Subcutaneous preadipocyte (primary cell): ENCODE results near the gene NOS1AP. TPM values are rescaled to one million over a fixed set of nuclear protein-coding genes. Genes with fewer than 3 reads are reported as not detected.

ENCODE experiments used
- small RNA-seq: library from RNA; depleted of rRNA; stranded (forward); fragments of <200 nt; gene quantifications from one replicate; pipeline ENCODE3, GENCODE V24; 2012
- total RNA-seq: library from RNA; depleted of rRNA; stranded (reverse); fragments of >200 nt; gene quantifications from 2 replicates; pipeline ENCODE4 v1.2.3, GENCODE V29; 2012

The NOS1AP gene
- total RNA-seq, result not detected in 2 replicates

DNA sequence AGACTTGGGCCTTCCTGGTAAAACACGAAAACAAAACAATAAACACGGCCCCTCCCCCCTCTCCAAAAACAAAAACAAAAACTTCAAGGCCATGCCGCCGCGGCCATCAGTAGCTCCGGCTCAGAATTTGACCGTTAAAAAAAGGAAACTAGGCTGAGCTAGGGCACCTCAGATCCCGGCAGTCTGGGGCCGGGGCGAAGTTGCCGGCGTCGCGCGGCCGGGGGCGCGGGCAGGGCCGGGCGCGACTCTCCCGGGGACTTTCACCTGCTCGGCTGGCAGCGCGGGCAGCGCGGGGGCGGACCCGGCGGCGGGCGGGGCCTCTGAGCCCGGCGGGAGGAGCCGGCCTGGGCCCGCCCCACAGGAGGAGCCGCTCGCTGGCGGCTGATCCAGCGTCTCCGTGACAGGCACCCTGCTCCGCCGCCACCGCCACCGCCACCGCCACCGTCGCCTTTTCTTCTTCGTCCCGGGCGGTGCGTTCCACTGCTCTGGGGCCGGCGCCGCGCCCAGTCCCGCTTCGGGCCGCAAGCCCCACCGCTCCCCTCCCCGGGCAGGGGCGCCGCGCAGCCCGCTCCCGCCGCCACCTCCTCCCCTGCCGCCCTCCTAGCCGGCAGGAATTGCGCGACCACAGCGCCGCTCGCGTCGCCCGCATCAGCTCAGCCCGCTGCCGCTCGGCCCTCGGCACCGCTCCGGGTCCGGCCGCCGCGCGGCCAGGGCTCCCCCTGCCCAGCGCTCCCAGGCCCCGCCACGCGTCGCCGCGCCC lies at the start of gene NOS1AP:
Gene NOS1AP, plus strand, starts transcription at position 358 of the 760 bp plus-strand sequence. CDS start 487 bp downstream, outside the sequence.

DNA sequence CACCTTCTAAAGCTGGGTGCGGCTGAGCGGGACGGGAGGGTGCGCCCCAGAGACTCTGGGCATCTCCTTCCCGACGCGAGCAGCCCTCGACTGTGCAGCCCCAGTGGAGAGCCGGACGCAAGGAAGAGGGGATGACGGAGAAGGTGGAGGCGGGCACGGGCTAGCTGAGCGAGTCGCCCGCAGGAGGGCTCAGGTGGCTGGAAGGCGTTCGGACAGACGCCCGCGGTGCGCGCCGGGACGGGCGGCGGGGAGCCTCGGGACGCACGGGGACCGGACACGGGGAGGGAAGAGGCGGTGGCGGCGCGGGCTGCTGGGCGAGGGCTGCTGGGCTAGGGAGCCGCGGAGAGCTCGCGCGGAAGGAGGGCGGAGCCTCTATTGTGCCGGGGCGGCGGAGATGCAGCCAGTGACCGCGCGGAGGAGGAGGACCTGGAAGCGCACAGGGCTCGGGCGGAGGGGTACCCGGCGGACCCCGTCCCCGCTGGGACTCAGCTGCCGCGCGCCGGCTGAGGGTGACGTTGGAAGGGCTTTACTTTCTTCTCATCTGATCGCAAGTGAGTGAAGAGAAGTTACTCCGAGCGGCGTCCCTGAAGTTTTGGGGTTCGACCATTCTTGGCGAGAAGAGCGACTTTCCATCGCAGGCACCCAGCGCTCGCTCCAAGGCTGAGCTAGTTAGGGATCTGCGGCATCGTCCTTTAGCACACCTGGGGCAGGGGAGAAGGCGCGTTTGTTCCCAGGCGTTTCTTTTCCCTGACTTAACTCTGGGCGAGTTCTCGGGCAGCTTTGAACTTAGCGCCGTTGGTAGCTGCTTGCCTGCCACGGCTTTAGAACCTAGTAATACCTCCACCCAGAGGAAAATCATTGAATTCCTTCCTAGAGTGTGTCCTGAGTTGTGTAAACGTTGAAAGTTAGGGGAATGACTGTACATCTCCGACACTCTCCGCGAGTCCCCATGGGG lies 45.7 kb upstream of the NOS1AP start, which contains the start of gene OLFML2B:
Gene OLFML2B, minus strand, starts transcription at position 323 of the 955 bp plus-strand sequence. CDS start 439 bp downstream, outside the sequence.

DNA sequence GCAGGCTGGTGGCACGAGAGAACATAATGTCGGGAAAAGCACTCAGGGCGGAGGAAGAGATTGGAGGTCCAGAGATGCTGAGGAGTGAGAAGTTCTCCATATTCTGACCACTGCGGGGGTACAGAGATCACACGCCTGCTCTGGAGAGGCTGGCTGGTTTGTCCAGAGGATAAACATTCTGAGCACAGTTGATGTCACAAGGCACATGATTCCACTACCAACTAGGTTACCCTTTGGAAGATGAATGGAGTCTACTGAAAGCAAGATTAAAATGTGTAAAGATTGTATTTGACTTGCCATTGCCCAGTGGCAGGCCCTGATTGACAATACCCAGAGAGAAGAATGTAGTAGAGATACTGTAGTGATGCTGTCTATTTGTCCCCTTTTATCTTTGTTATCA lies 307.2 kb downstream of the NOS1AP start, which contains the start of gene SPATA46:
Gene SPATA46, minus strand, starts transcription at position 164 of the 400 bp plus-strand sequence. Its CDS starts 64 bp downstream, at position 100.

DNA sequence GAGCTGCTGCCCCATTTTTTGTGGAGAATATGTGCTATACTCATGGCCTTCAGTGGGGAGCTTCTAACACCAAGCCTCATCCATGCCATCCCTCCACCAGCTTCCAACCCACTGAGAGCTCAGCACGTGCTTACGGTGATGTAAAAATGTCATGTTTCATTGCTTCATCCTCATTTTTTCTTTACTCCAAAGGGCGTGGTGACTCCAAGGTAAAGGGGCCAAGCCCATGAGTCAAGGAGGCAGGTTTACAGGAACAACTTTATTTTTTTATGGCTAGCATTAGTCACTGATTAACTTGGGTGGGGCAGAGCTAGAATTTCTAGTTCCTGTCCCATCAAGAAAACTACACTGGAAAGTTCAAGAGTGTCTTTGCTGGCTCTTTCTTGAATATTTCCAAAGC lies 311.9 kb downstream of the NOS1AP start, which contains the start of gene C1orf226:
Gene C1orf226, plus strand, starts transcription at position 346 of the 400 bp plus-strand sequence. CDS start 174 bp downstream, outside the sequence.

DNA sequence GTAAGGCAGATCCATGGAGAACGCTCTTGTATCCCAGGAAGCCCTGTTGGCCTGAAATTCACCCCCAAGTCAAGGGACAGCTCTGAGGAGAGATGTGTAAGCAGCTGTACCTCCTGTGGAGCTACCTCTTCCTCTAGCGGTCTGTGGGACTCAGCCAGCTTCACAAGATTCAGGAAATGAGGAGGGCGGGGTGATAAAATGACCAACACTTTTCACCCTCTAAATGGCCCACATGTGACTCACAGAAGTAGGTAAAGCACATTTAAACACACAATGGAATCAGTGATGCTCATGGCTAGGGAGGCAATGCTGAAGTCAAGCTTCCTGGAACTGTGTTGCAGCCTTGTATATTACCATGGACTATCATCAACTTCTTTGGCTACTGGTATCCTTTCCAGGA lies 342.5 kb downstream of the NOS1AP start, which contains the start of gene SH2D1B:
Gene SH2D1B, minus strand, starts transcription at position 135 of the 400 bp plus-strand sequence. Its CDS starts 120 bp downstream, at position 15.

Small RNA genes within 50 kb of the gene (small RNA-seq; reads per million reads assigned to genes)
- not detected for gene MIR4654
- gene MIR556, result not detected
- gene RNA5SP61, result not detected

Other genes with a start within 250 kb of the NOS1AP start
- gene OLFML2B, start 45.8 kb upstream of the NOS1AP start, total RNA-seq, result 26.8 and 39.5 TPM in 2 replicates